H1 (cell line): Measurements from ENCODE around the gene PIAS3. TPM values are rescaled to one million over a fixed set of nuclear protein-coding genes. Genes with fewer than 3 reads are reported as not detected.

Experiments
- CTCF ChIA-PET: fragments of 300-600 bp; sonication (Branson Sonifier 250); formaldehyde crosslinking; loops from one replicate; lab custom pipeline; 2021; ENCODE audit not compliant: partially characterized antibody; lab: Charles Lee
- POLR2A ChIA-PET: fragments of 300-600 bp; sonication (Branson Sonifier 250); formaldehyde crosslinking; loops from one replicate; lab custom pipeline; 2021; ENCODE audit warnings: inconsistent platforms; ENCODE audit not compliant: partially characterized antibody; lab: Charles Lee
- DNase-seq, 2 experiments: peaks; one replicate each; pipeline versions ENCODE4 v3.0.0 to v3.0.0-alpha.2; 2010 to 2022; ENCODE audit warnings: low spot score in 2 of 2, low read depth in 1 of 2, mixed read lengths in 1 of 2
- FAIRE-seq: peaks from 2 replicates; lab custom pipeline; 2011; peaks lifted over from hg19 to GRCh38; lab: Jason Lieb, UNC
- H2AFZ ChIP-seq: 2 replicates; pipeline ENCODE4 v1.8.1; 2012; ENCODE audit warnings: low read length, inconsistent platforms
- H2AK5ac ChIP-seq: 2 replicates; pipeline ENCODE4 v1.6.1; 2013; ENCODE audit warnings: low read depth, low read length
- H2BK120ac ChIP-seq: replicated peaks from 2 replicates; pipeline ENCODE3; 2013; ENCODE audit warnings: low read depth, low read length, inconsistent platforms
- H2BK12ac ChIP-seq: 2 replicates; pipeline ENCODE4 v1.6.1; 2013; ENCODE audit warnings: low read depth, low read length
- H2BK15ac ChIP-seq: 2 replicates; pipeline ENCODE4 v1.6.1; 2013; ENCODE audit warnings: low read length
- H2BK20ac ChIP-seq: 2 replicates; pipeline ENCODE4 v1.6.1; 2013; ENCODE audit warnings: low read length
- H2BK5ac ChIP-seq: 2 replicates; pipeline ENCODE4 v1.6.1; 2013; ENCODE audit warnings: low read depth, low read length
- H3K14ac ChIP-seq: 2 replicates; pipeline ENCODE4 v1.6.1; 2013; ENCODE audit warnings: inconsistent platforms; ENCODE audit not compliant: insufficient read length
- H3K18ac ChIP-seq: 2 replicates; pipeline ENCODE4 v1.6.1; 2013; ENCODE audit warnings: low read length; ENCODE audit errors: extremely low read depth
- H3K23ac ChIP-seq: 2 replicates; pipeline ENCODE4 v1.6.1; 2013; ENCODE audit warnings: inconsistent platforms; ENCODE audit not compliant: insufficient read length
- H3K23me2 ChIP-seq: 2 replicates; pipeline ENCODE4 v1.6.1; 2013; ENCODE audit warnings: low read depth, low read length
- H3K27ac ChIP-seq: 2 replicates; pipeline ENCODE4 v1.6.1; 2011; ENCODE audit warnings: low read depth, low read length, inconsistent platforms
- H3K27me3 ChIP-seq, 4 experiments: replicated peaks in 1 of 4; 1 replicate in 1 of 4; 2 replicates in 3 of 4; pipeline versions ENCODE4 v1.6.1 to v1.8.1; 2011 to 2013; ENCODE audit warnings: low read length in 3 of 4, mild to moderate bottlenecking in 3 of 4, inconsistent platforms in 2 of 4, mixed read lengths in 2 of 4, moderate library complexity in 1 of 4; ENCODE audit not compliant: control insufficient read depth in 3 of 4, insufficient read depth in 3 of 4; ENCODE audit errors: extremely low read depth in 1 of 4
- H3K36me3 ChIP-seq, 4 experiments: 2 replicates each; pipeline versions ENCODE4 v1.6.1 to v1.8.1; 2011 to 2013; ENCODE audit warnings: mild to moderate bottlenecking in 4 of 4, low read length in 3 of 4, moderate library complexity in 2 of 4, control low read depth in 1 of 4, inconsistent platforms in 1 of 4; ENCODE audit not compliant: insufficient read depth in 4 of 4, control insufficient read depth in 2 of 4
- H3K4ac ChIP-seq: replicated peaks from 2 replicates; pipeline ENCODE3; 2013; ENCODE audit warnings: low read length, low read depth, mixed read lengths, inconsistent platforms; ENCODE audit not compliant: insufficient read length
- H3K4me1 ChIP-seq, 4 experiments: replicated peaks in 1 of 4; 1 replicate in 1 of 4; 2 replicates in 3 of 4; pipeline versions ENCODE4 v1.6.1 to v1.8.1; 2011 to 2013; ENCODE audit warnings: low read length in 3 of 4, inconsistent platforms in 2 of 4, mixed read lengths in 1 of 4; ENCODE audit not compliant: insufficient read depth in 4 of 4, control insufficient read depth in 3 of 4
- H3K4me2 ChIP-seq, 2 experiments: 2 replicates each; pipeline versions ENCODE4 v1.6.1 to v1.8.1; 2011 to 2013; ENCODE audit warnings: low read depth in 2 of 2, low read length in 2 of 2, control low read depth in 1 of 2, inconsistent platforms in 1 of 2, mild to moderate bottlenecking in 1 of 2; ENCODE audit not compliant: insufficient read depth in 1 of 2
- H3K4me3 ChIP-seq, 4 experiments: fragments of 200-600, 300-600 bp in 1 of 4; sonication (generic), shearing (Covaris generic), sonication (Bioruptor Twin) in 1 of 4; 2 replicates each; pipeline versions ENCODE4 v1.5.1 to v1.8.1; 2011 to 2016; ENCODE audit warnings: low read length in 4 of 4, low read depth in 3 of 4, control low read depth in 2 of 4, inconsistent platforms in 2 of 4, mild to moderate bottlenecking in 2 of 4, mixed read lengths in 1 of 4, moderate library complexity in 1 of 4; ENCODE audit not compliant: insufficient read depth in 2 of 4; ENCODE audit errors: extremely low read depth in 1 of 4
- H3K56ac ChIP-seq: replicated peaks from 2 replicates; pipeline ENCODE3; 2013; ENCODE audit warnings: low read depth, mild to moderate bottlenecking, mixed read lengths, low read length, inconsistent platforms; ENCODE audit not compliant: insufficient read length
- H3K79me1 ChIP-seq: 2 replicates; pipeline ENCODE4 v1.6.1; 2013; ENCODE audit warnings: low read depth, low read length, control low read depth
- H3K79me2 ChIP-seq, 2 experiments: 2 replicates each; pipeline versions ENCODE4 v1.6.1 to v1.8.1; 2012 to 2013; ENCODE audit warnings: low read length in 2 of 2, mild to moderate bottlenecking in 2 of 2, inconsistent platforms in 1 of 2; ENCODE audit not compliant: insufficient read depth in 2 of 2, control insufficient read depth in 1 of 2
- H3K9ac ChIP-seq, 4 experiments: replicated peaks in 1 of 4; 1 replicate in 1 of 4; 2 replicates in 3 of 4; pipeline versions ENCODE4 v1.6.1 to v1.8.1; 2011 to 2013; ENCODE audit warnings: low read depth in 3 of 4, low read length in 3 of 4, control low read depth in 2 of 4, mild to moderate bottlenecking in 2 of 4, moderate library complexity in 2 of 4, inconsistent platforms in 1 of 4; ENCODE audit errors: extremely low read depth in 1 of 4
- H3K9me3 ChIP-seq, 2 experiments: 2 replicates each; pipeline versions ENCODE4 v1.6.1 to v1.8.1; 2012 to 2013; ENCODE audit warnings: mild to moderate bottlenecking in 2 of 2, moderate library complexity in 2 of 2, control low read depth in 1 of 2, inconsistent platforms in 1 of 2, low read depth in 1 of 2, low read length in 1 of 2, mixed read lengths in 1 of 2; ENCODE audit not compliant: insufficient read depth in 2 of 2
- H4K20me1 ChIP-seq, 2 experiments: replicated peaks in 1 of 2; 2 replicates each; pipeline versions ENCODE3 to v1.8.1; 2011 to 2013; ENCODE audit warnings: inconsistent platforms in 2 of 2, low read length in 2 of 2, mild to moderate bottlenecking in 1 of 2; ENCODE audit not compliant: insufficient read depth in 2 of 2, control insufficient read depth in 1 of 2
- H4K5ac ChIP-seq: 2 replicates; pipeline ENCODE4 v1.6.1; 2013; ENCODE audit warnings: low read length, low read depth, mixed read lengths, inconsistent platforms; ENCODE audit not compliant: insufficient read length
- H4K8ac ChIP-seq: 2 replicates; pipeline ENCODE4 v1.8.0; 2013; ENCODE audit warnings: mild to moderate bottlenecking, moderate library complexity, low read length, inconsistent platforms; ENCODE audit not compliant: insufficient read depth; ENCODE audit errors: extremely low read depth
- H4K91ac ChIP-seq: replicated peaks from 2 replicates; pipeline ENCODE3; 2013; ENCODE audit warnings: low read length, mixed read lengths, inconsistent platforms; ENCODE audit not compliant: insufficient read length
- HDAC2 ChIP-seq, 2 experiments: fragments of 300-600 bp in 1 of 2; sonication (generic) in 1 of 2; IDR thresholded peaks; 2 replicates each; pipeline ENCODE4 v1.6.1; 2011 to 2012; ENCODE audit warnings: low read depth in 2 of 2, low read length in 2 of 2, mild to moderate bottlenecking in 2 of 2, moderate library complexity in 2 of 2, borderline replicate concordance in 1 of 2, inconsistent platforms in 1 of 2
- JUND ChIP-seq: IDR thresholded peaks from 2 replicates; pipeline ENCODE4 v1.6.1; 2011; ENCODE audit warnings: mild to moderate bottlenecking, improper control_type of control experiment, low read length
- KDM1A ChIP-seq: fragments of 200-600, 300-600 bp; sonication (generic); IDR thresholded peaks from 2 replicates; pipeline ENCODE4 v1.7.1; 2016; ENCODE audit warnings: mild to moderate bottlenecking, low read length, borderline replicate concordance
- POU5F1 ChIP-seq: IDR thresholded peaks from 2 replicates; pipeline ENCODE4 v1.6.1; 2011; ENCODE audit warnings: low read depth, mild to moderate bottlenecking, low read length, moderate library complexity
- RAD21 ChIP-seq, 2 experiments: IDR thresholded peaks in 1 of 2; conservative IDR thresholded peaks in 1 of 2; 2 replicates each; pipeline ENCODE4 v1.6.1; 2011; ENCODE audit warnings: low read depth in 2 of 2, low read length in 2 of 2, improper control_type of control experiment in 1 of 2, inconsistent platforms in 1 of 2, mild to moderate bottlenecking in 1 of 2, moderate library complexity in 1 of 2
- RXRA ChIP-seq: IDR thresholded peaks from 2 replicates; pipeline ENCODE4 v1.6.1; 2011; ENCODE audit warnings: low read depth, mild to moderate bottlenecking, low read length, moderate library complexity; ENCODE audit not compliant: insufficient read depth
- SAP30 ChIP-seq: fragments of 300-600 bp; sonication (generic); IDR thresholded peaks from 2 replicates; pipeline ENCODE4 v1.7.1; 2012; ENCODE audit warnings: low read length, moderate library complexity, mild to moderate bottlenecking, inconsistent platforms; ENCODE audit not compliant: insufficient read depth, insufficient replicate concordance
- TAF1 ChIP-seq: IDR thresholded peaks from 2 replicates; pipeline ENCODE4 v1.6.1; 2011; ENCODE audit warnings: mild to moderate bottlenecking, low read depth, low read length
- TEAD4 ChIP-seq: IDR thresholded peaks from 2 replicates; pipeline ENCODE4 v1.6.1; 2012; ENCODE audit warnings: low read depth, low read length, inconsistent platforms, mixed read lengths
- WGBS, 2 experiments: shearing (Covaris generic) in 1 of 2; methylation state at CpG; one replicate each; pipeline versions ENCODE4 v1.1.6 to v1.1.7; 2013 to 2015; ENCODE audit warnings: low lambda C conversion rate in 2 of 2, mixed read lengths in 2 of 2, inconsistent platforms in 1 of 2, low coverage in 1 of 2, missing lambda C conversion rate in 1 of 2; ENCODE audit not compliant: insufficient replicate concordance in 2 of 2, insufficient coverage in 1 of 2, insufficient read length in 1 of 2; ENCODE audit errors: extremely low coverage in 1 of 2, missing lambda C conversion rate in 1 of 2; 5-methylcytosine and 5-hydroxymethylcytosine counted together
- polyA plus RNA-seq, 7 experiments: library from polyadenylated mRNA; depleted of rRNA in 3 of 7; stranded (reverse) in 5 of 7; unstranded in 2 of 7; fragments of >200 nt in 5 of 7; fragments of 200-250 nt in 2 of 7; gene quantifications; 1 replicate in 5 of 7; 2 replicates in 1 of 7; 4 replicates in 1 of 7; pipeline versions ENCODE4 v1.2.1 to v1.2.3, GENCODE V29; 2011 to 2013; ENCODE audit warnings: missing spikeins in 2 of 7, mixed read lengths in 2 of 7
- total RNA-seq: library from RNA; stranded (reverse); fragmentation: NEBNext Ultra II Directional; extraction: Animal tissue kit (Norgen Biotek cat#: 25700); gene quantifications from 2 replicates; pipeline ENCODE4 v1.2.1, GENCODE V29; 2021

PIAS3 gene
- total and polyA plus RNA-seq, 2 of the 8 experiments (the other 6 are each of a cell fraction or from before 2014, with no cell fraction given): 36.7 to 49.9 TPM

- no peaks in the 10 kb centered on the region for H3K36me3 ChIP-seq
- peaks cover 0 to 9% (median 1%) of the 10 kb centered on the region in 4 experiments; a peak in 5 of 7 replicates for H3K4me1 ChIP-seq
- H3K9me3 ChIP-seq: no peaks in the 10 kb centered on the region
- peaks cover 0 to 2% of the 10 kb centered on the region in 2 experiments for H4K20me1 ChIP-seq
- H3K14ac ChIP-seq: no peak overlapping the region
- peaks cover 0 to 26% of the 10 kb centered on the region in 2 experiments; a peak in 2 of 4 replicates for H3K79me2 ChIP-seq
- no peak for FAIRE-seq
- DNase-seq: no peak
- no peak overlapping the region for H3K4ac ChIP-seq
- H3K27me3 ChIP-seq: no peaks in the 10 kb centered on the region
- H2BK5ac ChIP-seq: no peak overlapping the region
- no peak overlapping the region for H3K56ac ChIP-seq
- H4K91ac ChIP-seq: no peak overlapping the region
- CTCF ChIA-PET: no interaction called here
- no peak overlapping the region for H3K4me3 ChIP-seq
- H4K5ac ChIP-seq: no peak overlapping the region
- WGBS, 2 experiments: 93% methylated on average over 3 of the region's 3 CpGs; no CpG with 5 or more reads in 1 of the 2 experiments
- no peak overlapping the region for H2AK5ac ChIP-seq
- H3K23me2 ChIP-seq: no peaks in the 10 kb centered on the region
- H4K8ac ChIP-seq: no peak overlapping the region
- H3K18ac ChIP-seq: no peak overlapping the region
- no peak overlapping the region for H2BK20ac ChIP-seq
- no peak overlapping the region for H2BK15ac ChIP-seq
- H2AFZ ChIP-seq: no peak overlapping the region
- peaks cover 5% of the 10 kb centered on the region; the same call in 1 of the 2 replicates for H3K79me1 ChIP-seq
- H2BK120ac ChIP-seq: no peak overlapping the region
- H3K9ac ChIP-seq: no peak overlapping the region
- POLR2A ChIA-PET: no interaction called here
- no peak overlapping the region for H3K4me2 ChIP-seq
- no peak overlapping the region for H2BK12ac ChIP-seq
- H3K27ac ChIP-seq: no peak overlapping the region
- H3K23ac ChIP-seq: no peak overlapping the region
- TF ChIP-seq TEAD4: no peak
- no peak for TF ChIP-seq JUND
- TF ChIP-seq HDAC2 (IDR thresholded peaks at IDR 0.05; ENCODE audit: borderline replicate concordance in 1 of 2, low read depth in 2 of 2, low read length in 2 of 2): no peak
- no peak for TF ChIP-seq POU5F1
- TF ChIP-seq TAF1: no peak
- TF ChIP-seq KDM1A: no peak
- TF ChIP-seq RAD21 (IDR thresholded peaks at IDR 0.05 in 1 of 2, conservative IDR thresholded peaks at IDR 0.05 in 1 of 2; ENCODE audit: low read depth in 2 of 2, low read length in 2 of 2): no peak
- TF ChIP-seq RXRA: no peak
- no peak for TF ChIP-seq SAP30
These were observed 54.4 kb downstream of the PIAS3 start for GRCh38 chr1:145804235-145805045.
